GM12875 (cell line): ENCODE results near the gene KRT86.
"Not testable (repeated sequence)": the region's sequence is repeated elsewhere in the genome, so short reads cannot be mapped to it uniquely, and the experiment has no call there.

ENCODE experiments used
- H3K4me3 ChIP-seq: one replicate; pipeline ENCODE4 v1.5.1; 2011; ENCODE audit warnings: low read depth, low read length, control low read depth
- TF ChIP-seq, protein P1 (sequence below): IDR thresholded peaks from 2 replicates; pipeline ENCODE4 v1.5.1; 2011; ENCODE audit warnings: low read depth, mild to moderate bottlenecking, control low read depth, inconsistent platforms, low read length, moderate library complexity, borderline replicate concordance; ENCODE audit not compliant: insufficient read depth

KRT86 gene

DNA sequence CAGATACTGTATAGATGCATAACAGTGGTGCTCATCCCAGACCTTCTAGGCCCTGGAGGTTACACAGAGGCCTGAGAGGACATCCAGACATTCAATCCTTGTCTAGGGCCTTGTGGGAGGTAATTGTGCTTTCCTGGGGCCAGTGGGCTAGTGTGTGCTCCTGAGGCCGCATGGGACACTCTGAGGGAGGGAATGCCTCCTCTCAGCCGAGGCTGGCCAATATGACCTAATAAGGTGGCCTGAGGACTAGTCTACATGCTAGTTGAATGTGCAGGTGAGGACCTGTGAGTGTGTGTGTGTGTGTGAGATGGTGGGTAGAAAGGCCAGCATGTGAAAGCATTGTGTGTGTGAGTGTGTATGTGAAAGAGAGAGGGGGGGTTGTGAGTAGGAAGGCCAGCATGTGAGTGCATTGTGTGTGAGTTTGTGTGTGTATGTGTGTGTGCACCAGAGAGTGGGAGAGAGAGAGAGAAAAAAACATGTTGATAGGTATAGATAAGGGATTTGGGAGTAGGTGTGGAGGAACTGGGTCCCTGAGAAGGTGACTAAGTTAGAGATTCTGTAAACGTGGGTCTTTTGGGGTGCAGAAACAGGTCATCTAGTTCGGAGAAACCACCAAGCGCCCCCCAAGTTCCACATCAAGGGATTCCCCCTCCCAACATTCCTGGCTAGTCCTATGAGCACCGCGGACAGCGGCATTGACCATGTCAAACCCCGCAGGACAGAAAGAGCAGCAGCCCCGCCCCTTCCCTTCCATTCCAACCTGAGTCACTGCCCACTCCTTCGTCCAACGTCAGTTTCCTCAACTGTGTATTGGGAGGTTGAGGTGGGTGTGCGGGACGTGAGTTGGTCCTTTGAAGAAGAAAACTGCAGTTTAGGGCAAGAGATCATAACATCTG is 26.6 kb downstream of the KRT86 start:
- no peak overlapping the region for H3K4me3 ChIP-seq
- TF ChIP-seq, protein P1, sequence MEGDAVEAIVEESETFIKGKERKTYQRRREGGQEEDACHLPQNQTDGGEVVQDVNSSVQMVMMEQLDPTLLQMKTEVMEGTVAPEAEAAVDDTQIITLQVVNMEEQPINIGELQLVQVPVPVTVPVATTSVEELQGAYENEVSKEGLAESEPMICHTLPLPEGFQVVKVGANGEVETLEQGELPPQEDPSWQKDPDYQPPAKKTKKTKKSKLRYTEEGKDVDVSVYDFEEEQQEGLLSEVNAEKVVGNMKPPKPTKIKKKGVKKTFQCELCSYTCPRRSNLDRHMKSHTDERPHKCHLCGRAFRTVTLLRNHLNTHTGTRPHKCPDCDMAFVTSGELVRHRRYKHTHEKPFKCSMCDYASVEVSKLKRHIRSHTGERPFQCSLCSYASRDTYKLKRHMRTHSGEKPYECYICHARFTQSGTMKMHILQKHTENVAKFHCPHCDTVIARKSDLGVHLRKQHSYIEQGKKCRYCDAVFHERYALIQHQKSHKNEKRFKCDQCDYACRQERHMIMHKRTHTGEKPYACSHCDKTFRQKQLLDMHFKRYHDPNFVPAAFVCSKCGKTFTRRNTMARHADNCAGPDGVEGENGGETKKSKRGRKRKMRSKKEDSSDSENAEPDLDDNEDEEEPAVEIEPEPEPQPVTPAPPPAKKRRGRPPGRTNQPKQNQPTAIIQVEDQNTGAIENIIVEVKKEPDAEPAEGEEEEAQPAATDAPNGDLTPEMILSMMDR, result no peak

DNA sequence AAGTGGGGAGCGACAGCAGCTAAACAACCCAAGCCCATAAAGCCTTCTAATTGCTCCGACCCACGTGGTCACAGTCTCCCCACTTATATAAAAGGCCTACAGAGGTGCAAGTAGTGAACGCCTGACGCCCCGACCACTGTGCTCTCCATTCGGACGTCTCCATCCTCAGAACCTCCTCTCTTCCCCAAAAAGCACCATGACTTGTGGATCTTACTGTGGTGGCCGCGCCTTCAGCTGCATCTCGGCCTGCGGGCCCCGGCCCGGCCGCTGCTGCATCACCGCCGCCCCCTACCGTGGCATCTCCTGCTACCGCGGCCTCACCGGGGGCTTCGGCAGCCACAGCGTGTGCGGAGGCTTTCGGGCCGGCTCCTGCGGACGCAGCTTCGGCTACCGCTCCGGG is 27.3 kb downstream of the KRT86 start:
- not testable (repeated sequence) for H3K4me3 ChIP-seq

DNA sequence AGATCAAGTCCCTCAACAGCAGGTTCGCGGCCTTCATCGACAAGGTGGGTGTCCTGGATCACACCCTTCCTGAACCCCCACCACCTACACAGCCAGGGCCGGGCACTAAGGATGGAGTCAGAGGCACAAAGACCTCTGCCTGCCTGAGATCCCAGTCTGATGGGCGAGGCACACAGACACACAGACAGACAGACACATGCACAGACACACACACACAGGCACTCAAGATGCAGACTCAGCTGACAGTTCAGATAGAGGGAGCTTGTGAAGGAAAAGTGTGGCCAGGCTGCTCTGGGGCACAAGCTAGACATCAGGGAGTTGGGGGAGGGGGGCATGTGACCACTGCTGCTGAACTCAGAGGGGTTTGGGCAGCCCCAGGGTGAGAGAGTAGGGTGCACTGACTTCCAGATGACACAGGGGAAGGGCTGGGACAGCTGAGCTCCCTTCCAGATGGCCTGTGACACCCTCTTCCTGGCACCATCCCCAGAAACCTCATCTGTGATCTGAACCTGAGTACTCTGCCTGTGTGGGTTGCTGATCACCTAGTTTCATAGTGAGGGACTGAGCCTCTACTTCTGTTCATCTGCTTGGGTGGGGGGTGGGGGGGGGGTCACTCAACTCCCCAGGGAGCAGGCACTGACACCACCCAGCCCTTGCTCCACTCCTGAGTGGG is 27.9 kb downstream of the KRT86 start:
- H3K4me3 ChIP-seq, result not testable (repeated sequence)

DNA sequence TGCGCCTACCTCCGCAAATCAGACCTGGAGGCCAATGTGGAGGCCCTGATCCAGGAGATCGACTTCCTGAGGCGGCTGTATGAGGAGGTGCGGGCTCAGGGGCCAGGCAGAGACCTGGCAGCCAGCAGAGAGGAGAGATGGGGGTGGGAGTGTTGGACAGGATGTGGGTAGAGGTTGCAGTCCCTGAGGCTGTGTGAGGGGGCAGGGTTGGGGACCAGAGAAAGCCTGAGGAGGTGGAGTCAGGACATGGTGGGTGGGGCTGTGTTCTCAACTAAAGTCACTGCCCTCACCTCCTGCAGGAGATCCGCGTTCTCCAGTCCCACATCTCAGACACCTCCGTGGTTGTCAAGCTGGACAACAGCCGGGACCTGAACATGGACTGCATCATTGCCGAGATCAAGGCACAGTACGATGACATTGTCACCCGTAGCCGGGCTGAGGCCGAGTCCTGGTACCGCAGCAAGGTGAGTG is 30.5 kb downstream of the KRT86 start:
- H3K4me3 ChIP-seq, result not testable (repeated sequence)

DNA sequence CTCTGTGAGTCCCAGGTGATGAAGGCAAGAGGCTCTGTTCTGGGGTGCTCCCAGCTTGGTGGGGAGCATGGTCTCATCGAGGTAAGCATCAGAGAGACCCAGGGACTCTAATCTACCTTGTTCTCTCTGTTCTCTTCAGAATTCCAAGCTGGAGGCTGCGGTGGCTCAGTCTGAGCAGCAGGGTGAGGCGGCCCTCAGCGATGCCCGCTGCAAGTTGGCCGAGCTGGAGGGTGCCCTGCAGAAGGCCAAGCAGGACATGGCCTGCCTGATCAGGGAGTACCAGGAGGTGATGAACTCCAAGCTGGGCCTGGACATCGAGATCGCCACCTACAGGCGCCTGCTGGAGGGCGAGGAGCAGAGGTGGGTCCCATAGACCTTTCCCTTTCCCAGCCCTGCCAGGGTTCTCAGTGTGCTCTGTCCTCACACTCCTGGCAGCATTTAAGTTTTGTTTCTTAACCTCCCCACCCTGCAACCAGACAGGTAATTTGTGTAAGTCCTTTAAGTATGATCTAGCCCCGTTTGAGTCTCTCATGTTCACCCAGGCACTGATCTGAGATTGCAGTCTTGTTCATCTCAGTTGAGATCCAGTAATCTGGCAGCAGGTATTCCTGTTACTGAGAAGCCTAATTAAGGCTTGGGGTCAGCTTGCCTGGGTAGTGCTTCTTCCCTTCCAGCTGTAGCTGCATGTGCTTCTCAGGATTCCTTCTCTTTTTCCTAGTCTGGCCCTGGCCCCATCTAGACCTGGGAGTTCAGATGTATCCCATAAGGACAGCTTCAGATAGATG is 31.7 kb downstream of the KRT86 start:
- H3K4me3 ChIP-seq, result no peak overlapping the region
- TF ChIP-seq, protein P1, result peak; percentile 41; the same call in 1 of the 2 replicates

DNA sequence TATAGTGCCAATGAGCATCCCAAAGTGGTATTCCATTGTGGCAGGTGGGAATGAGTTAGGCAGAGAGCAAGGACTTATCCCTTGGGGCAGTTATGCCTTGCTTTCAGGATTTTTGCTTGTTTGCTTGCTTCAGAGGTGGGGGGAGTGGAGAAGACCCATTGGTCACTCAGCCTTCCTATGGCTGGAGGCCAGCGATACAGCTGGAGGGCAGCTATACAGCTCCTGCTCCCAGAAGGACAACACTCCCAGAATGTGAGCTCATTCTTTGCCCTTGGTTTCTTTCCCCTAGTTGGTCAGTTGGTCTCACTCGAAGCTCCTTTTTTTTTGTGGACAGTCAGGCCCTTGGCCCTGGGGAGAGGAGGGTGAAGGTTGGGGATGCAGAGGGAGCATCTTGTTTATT is 32.3 kb downstream of the KRT86 start:
- TF ChIP-seq, protein P1, result no peak
- H3K4me3 ChIP-seq, result no peak overlapping the region

DNA sequence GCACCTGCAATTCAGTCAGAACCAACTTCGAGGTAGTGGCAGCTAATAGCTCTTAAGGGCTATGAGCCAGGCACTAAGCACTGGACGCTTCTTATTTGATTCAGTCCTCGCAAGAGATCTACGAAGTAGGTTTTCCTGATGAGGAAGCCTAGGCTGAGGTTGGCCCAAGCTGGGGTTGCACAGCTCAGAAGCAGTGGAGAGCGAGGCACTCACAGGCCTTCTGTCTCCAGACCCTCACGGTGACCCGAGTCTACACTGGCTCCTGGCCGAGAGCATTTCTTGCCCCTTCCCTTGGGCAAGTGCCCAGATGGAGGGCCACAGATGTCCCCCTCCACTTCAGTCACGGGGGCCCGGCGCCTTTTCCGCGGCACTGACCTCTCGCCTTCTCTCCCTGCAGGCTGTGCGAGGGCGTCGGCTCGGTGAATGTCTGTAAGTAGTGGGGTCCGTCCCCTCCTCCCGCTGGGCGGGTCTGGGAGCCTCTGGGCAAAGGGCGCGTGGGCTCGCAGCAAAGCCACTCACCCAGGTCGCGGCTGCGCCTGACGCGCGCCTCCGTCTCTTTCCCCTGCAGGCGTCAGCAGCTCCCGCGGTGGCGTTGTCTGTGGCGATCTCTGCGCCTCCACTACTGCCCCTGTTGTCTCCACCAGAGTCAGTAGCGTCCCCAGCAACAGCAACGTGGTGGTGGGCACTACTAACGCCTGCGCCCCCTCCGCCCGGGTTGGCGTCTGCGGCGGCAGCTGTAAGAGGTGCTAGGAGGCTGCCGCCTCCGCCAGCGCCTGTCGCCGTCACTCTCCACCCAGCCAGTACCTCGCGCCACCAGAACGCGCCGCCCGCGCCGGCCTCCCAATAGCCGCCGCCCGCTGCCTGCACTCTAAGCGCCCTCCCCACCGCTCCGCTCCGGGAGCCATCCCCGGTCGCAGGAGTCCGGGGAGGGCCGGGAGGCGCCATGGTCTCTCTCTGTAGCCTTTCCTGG is 33.7 kb downstream of the KRT86 start:
- TF ChIP-seq, protein P1, result peak; percentile 6; the same call in 1 of the 2 replicates
- H3K4me3 ChIP-seq, result peak overlapping the region; percentile 19
